ENCODE results near the gene CHST3. TPM values are rescaled to one million over a fixed set of nuclear protein-coding genes. Genes with fewer than 3 reads are reported as not detected.

The CHST3 gene
- total RNA-seq, 4 donors from 2014 or later, result 24.1 to 43.0 (median 38.7) TPM

DNA sequence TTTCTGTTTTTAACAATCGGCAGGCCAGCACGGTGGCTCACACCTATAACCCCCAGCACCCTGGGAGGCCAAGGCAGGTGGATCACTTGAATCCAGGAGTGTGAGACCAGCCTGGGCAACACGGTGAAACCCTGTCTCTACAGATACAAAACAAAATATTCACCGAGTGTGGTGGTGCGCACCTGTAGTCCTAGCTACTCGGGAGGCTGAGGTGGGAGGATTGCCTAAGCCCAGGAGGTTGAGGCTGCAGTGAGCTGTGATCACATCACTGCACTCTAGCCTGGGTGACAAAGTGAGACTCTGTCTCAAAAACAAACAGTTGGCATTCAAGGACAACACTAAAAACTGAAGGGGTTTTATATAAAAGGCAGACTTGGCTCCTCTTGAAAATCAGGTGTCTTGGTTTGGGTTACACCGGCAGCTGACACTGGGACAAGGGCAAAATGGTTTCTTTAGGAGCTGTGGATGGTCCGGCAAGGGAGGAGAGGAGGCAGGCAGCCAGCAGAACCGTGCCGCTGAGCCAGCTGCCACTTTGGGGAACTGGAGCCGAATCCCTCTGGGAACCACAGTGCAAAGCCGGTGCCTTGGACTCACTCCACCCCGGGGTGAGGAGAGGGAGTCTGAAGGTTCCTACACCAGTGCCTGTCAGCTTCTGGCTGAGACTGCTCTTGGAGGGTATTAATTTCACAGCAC, 52.6 kb downstream of the CHST3 start:
- Histone ChIP-seq H3K9me3 (no peaks in the 10 kb centered on the region), H3K27me3 (no peaks in the 10 kb centered on the region), H3K4me3 (no peak overlapping the region), H3K4me1 (peaks cover 44 to 62% (median 56%) of the 10 kb centered on the region in 4 donors), H3K36me3 (peaks cover 0 to under 1% (median 0%) of the 10 kb centered on the region in 4 donors), H3K27ac (replicated peaks in 1 of 4) (peak overlapping the region in 2 of 4 donors; percentile 3 to 45)
- WGBS, result 81% methylated on average over 9 of the region's 13 CpGs
- no peak for DNase-seq (ENCODE audit: extremely low spot score)
- intact Hi-C loops (cut with DNase I), result no loop called here
- TF ChIP-seq, protein P1, sequence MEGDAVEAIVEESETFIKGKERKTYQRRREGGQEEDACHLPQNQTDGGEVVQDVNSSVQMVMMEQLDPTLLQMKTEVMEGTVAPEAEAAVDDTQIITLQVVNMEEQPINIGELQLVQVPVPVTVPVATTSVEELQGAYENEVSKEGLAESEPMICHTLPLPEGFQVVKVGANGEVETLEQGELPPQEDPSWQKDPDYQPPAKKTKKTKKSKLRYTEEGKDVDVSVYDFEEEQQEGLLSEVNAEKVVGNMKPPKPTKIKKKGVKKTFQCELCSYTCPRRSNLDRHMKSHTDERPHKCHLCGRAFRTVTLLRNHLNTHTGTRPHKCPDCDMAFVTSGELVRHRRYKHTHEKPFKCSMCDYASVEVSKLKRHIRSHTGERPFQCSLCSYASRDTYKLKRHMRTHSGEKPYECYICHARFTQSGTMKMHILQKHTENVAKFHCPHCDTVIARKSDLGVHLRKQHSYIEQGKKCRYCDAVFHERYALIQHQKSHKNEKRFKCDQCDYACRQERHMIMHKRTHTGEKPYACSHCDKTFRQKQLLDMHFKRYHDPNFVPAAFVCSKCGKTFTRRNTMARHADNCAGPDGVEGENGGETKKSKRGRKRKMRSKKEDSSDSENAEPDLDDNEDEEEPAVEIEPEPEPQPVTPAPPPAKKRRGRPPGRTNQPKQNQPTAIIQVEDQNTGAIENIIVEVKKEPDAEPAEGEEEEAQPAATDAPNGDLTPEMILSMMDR (IDR thresholded peaks at IDR 0.05), result no peak
- no peak for TF ChIP-seq EP300 (IDR thresholded peaks at IDR 0.05)

DNA sequence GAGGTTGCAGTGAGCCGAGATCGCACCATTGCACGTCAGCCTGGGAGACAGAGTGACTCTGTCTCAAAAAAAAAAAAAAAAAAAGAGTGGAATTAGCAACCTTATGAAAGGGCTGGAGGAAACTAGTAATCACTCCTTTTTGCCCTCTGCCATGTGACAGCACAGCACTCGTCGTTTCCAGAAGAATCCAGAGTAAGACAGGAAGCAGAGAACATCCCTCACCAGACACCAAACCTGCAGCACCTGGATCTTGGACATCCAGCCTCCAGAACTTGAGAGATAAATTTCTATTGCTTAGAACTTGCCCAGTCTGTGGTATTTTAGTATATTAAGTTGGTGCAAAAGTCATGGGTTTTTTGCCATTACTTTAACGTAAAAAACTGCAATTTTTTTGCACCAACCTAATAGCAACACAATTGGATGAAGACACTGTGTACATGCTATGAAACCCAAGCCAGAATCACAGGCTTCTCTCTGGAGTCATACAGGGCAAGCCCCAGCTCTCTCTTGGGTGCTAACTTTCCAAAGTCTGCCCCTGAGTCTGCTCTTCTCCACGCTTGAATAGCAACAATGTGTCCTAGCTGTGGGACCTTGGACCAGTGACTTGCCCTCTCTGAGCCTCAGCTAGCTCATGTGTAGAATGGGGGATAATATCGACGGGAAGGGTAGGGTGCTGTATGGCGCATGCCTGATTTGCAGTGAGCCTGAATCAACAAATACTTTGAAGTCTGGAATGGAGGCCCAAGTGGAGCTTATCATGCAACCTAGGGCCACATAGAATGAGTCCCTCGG, 55.1 kb downstream of the CHST3 start:
- no peak for TF ChIP-seq POLR2AphosphoS5 (IDR thresholded peaks at IDR 0.05)
- TF ChIP-seq EP300 (IDR thresholded peaks at IDR 0.05), result no peak
- TF ChIP-seq, protein P1 (IDR thresholded peaks at IDR 0.05), result no peak
- no peak for TF ChIP-seq POLR2A (IDR thresholded peaks at IDR 0.05; ENCODE audit: low read depth)
- H3K9me3 ChIP-seq, result no peaks in the 10 kb centered on the region
- H3K4me3 ChIP-seq, result no peak overlapping the region
- intact Hi-C loops (cut with DNase I), result no loop called here
- WGBS, result 91% methylated on average over 11 of the region's 11 CpGs
- DNase-seq (ENCODE audit: extremely low spot score), result no peak
- H3K36me3 ChIP-seq, result no peaks in the 10 kb centered on the region
- no peaks in the 10 kb centered on the region for H3K27me3 ChIP-seq
- H3K4me1 ChIP-seq, result peaks cover 33 to 41% (median 39%) of the 10 kb centered on the region in 4 donors
- no peak overlapping the region for H3K27ac ChIP-seq (replicated peaks in 1 of 4)

DNA sequence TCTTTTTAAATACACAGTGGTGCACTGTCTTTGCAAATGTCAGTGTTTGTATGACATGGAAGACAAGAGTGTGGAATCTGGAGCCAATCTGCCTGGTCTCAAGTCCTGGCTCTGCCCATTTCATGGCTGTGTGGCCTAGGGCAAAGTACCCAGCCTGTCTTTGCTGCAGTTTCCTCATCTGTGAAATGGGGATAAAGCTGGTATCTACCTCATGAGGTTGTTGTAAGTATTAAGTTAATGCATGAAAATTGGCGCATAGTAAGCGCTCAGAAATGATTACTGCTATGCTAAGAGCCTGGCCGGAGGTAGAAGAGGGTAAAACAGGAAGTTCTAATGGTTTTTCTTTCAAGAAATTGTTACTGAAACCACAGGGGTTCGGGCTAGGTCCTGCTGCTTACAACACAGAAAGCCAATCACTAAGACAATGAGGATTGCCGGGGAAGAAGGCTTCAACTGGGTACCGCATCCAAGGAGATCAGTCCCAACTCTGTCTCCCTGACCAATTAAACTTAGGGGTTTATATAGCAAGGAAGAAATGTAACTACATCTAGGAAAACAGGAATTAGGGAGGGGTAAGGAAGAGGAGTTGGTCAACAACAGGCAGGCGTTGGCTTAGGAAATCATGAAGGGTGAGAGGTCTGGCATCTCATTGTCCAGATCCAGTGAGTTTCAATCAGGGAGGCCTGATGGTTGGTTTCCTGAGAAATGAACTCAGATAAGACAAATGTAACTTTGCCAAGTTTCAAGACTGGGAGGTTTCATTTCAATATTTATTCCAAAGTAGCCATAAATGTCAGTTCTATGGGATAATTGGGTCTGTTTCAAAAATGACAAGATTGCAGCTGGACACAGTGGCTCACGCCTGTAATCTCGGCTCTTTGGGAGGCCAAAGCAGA, 57.0 kb downstream of the CHST3 start:
- intact Hi-C loops (cut with DNase I), result no loop called here

DNA sequence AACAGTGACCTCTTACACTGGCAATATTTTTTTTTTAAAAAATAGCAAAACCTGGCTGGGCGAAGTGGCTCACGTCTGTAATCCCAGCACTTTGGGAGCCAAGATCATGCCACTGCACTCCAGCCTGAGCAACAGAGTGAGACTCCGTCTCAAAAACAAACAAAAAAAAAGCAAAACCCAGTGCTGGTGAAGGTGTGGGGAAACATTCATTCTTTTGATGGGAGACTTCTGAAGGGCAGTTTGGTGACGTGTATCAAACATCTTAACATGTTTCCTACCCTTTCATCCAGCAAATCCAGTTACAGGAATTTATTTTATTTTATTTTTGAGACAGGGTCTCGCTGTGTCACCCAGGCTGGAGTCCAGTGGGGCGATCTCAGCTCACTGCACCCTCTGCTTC, 58.0 kb downstream of the CHST3 start:
- intact Hi-C loops (cut with DNase I), result no loop called here
- no peak for TF ChIP-seq POLR2AphosphoS5 (IDR thresholded peaks at IDR 0.05)
- no peak for TF ChIP-seq EP300 (IDR thresholded peaks at IDR 0.05)
- no peak for TF ChIP-seq POLR2A (IDR thresholded peaks at IDR 0.05; ENCODE audit: low read depth)
- TF ChIP-seq, protein P1 (IDR thresholded peaks at IDR 0.05), result no peak
- WGBS, result 75% methylated on average over 6 of the region's 6 CpGs

More for the DNA sequence above, 57.0 kb downstream of the CHST3 start:
- Histone ChIP-seq H3K9me3 (no peaks in the 10 kb centered on the region), H3K27ac (replicated peaks in 1 of 4) (no peak overlapping the region), H3K4me1 (peaks cover 20 to 33% (median 28%) of the 10 kb centered on the region in 4 donors), H3K36me3 (no peaks in the 10 kb centered on the region), H3K4me3 (no peak overlapping the region), H3K27me3 (no peaks in the 10 kb centered on the region)
- 82% methylated on average over 9 of the region's 9 CpGs for WGBS
- no peak for DNase-seq (ENCODE audit: extremely low spot score)
- TF ChIP-seq POLR2A (IDR thresholded peaks at IDR 0.05; ENCODE audit: low read depth), result no peak
- TF ChIP-seq, protein P1 (IDR thresholded peaks at IDR 0.05), result no peak
- no peak for TF ChIP-seq POLR2AphosphoS5 (IDR thresholded peaks at IDR 0.05)
- no peak for TF ChIP-seq EP300 (IDR thresholded peaks at IDR 0.05)

More for the DNA sequence above, 58.0 kb downstream of the CHST3 start:
- H3K27ac ChIP-seq (replicated peaks in 1 of 4), result no peak overlapping the region
- no peak overlapping the region for H3K4me3 ChIP-seq
- DNase-seq (ENCODE audit: extremely low spot score), result no peak
- no peaks in the 10 kb centered on the region for H3K36me3 ChIP-seq
- no peaks in the 10 kb centered on the region for H3K9me3 ChIP-seq
- H3K4me1 ChIP-seq, result peaks cover 15 to 28% (median 19%) of the 10 kb centered on the region in 4 donors
- H3K27me3 ChIP-seq, result no peaks in the 10 kb centered on the region
